ENCODE data around the gene KCNA1.
"Not testable (repeated sequence)": the region's sequence is repeated elsewhere in the genome, so short reads cannot be mapped to it uniquely, and the experiment has no call there.

The KCNA1 gene

GRCh38 chr12:4909734-4910501 lies at the start of gene KCNA1:
Gene KCNA1, plus strand, starts transcription at chr12:4909905. Its CDS starts 1,474 bp downstream, at chr12:4911379.
- DNase-seq (ENCODE audit: low read depth in 2 of 2) = no peak

- DNase-seq (ENCODE audit: low read depth in 2 of 2) = no peak
These were observed 49.0 kb upstream of the KCNA1 start for GRCh38 chr12:4860741-4861140.

- no peak for DNase-seq (ENCODE audit: low read depth in 2 of 2)
These were observed 46.9 kb upstream of the KCNA1 start for GRCh38 chr12:4862809-4863208.

GRCh38 chr12:4864575-4864974 lies 45.1 kb upstream of the KCNA1 start:
- DNase-seq (ENCODE audit: low read depth in 2 of 2) = no peak

GRCh38 chr12:4865246-4865645 lies 44.5 kb upstream of the KCNA1 start:
- no peak for DNase-seq (ENCODE audit: low read depth in 2 of 2)

- no peak for DNase-seq (ENCODE audit: low read depth in 2 of 2)
These were observed 43.4 kb upstream of the KCNA1 start for GRCh38 chr12:4866299-4866698.

- DNase-seq (ENCODE audit: low read depth in 2 of 2) = no peak
These were observed 42.3 kb upstream of the KCNA1 start for GRCh38 chr12:4867384-4867783.

GRCh38 chr12:4870423-4870822 lies 39.3 kb upstream of the KCNA1 start:
- DNase-seq (ENCODE audit: low read depth in 2 of 2) = no peak

- DNase-seq (ENCODE audit: low read depth in 2 of 2) = no peak
These were observed 38.2 kb upstream of the KCNA1 start for GRCh38 chr12:4871514-4871913.

- DNase-seq (ENCODE audit: low read depth in 2 of 2) = no peak
These were observed 35.8 kb upstream of the KCNA1 start for GRCh38 chr12:4873947-4874346.

- DNase-seq (ENCODE audit: low read depth in 2 of 2) = no peak
These were observed 35.0 kb upstream of the KCNA1 start for GRCh38 chr12:4874671-4875070.

GRCh38 chr12:4879481-4879880 lies 30.2 kb upstream of the KCNA1 start:
- not testable (repeated sequence) for DNase-seq (ENCODE audit: low read depth in 2 of 2)

GRCh38 chr12:4881266-4882064 lies 28.2 kb upstream of the KCNA1 start:
- no peak for DNase-seq (ENCODE audit: low read depth in 2 of 2)

GRCh38 chr12:4891866-4892265 lies 17.8 kb upstream of the KCNA1 start:
- no peak for DNase-seq (ENCODE audit: low read depth in 2 of 2)

GRCh38 chr12:4892418-4892817 lies 17.3 kb upstream of the KCNA1 start:
- no peak for DNase-seq (ENCODE audit: low read depth in 2 of 2)

- no peak for DNase-seq (ENCODE audit: low read depth in 2 of 2)
These were observed 15.7 kb upstream of the KCNA1 start for GRCh38 chr12:4894019-4894418.

- DNase-seq (ENCODE audit: low read depth in 2 of 2) = no peak
These were observed 10.3 kb upstream of the KCNA1 start for GRCh38 chr12:4899364-4899763.

GRCh38 chr12:4900327-4900726 lies 9.4 kb upstream of the KCNA1 start:
- DNase-seq (ENCODE audit: low read depth in 2 of 2) = no peak

GRCh38 chr12:4905316-4905715 lies 4.4 kb upstream of the KCNA1 start:
- no peak for DNase-seq (ENCODE audit: low read depth in 2 of 2)

GRCh38 chr12:4908684-4909409 lies 858 bp upstream of the KCNA1 start:
- DNase-seq (ENCODE audit: low read depth in 2 of 2) = no peak

- no peak for DNase-seq (ENCODE audit: low read depth in 2 of 2)
These were observed 333 bp upstream of the KCNA1 start for GRCh38 chr12:4909410-4909733.

GRCh38 chr12:4910502-4911315 lies 1.0 kb downstream of the KCNA1 start:
- DNase-seq (ENCODE audit: low read depth in 2 of 2) = no peak
